Measurements from ENCODE around the gene PIK3R3.

DNA sequence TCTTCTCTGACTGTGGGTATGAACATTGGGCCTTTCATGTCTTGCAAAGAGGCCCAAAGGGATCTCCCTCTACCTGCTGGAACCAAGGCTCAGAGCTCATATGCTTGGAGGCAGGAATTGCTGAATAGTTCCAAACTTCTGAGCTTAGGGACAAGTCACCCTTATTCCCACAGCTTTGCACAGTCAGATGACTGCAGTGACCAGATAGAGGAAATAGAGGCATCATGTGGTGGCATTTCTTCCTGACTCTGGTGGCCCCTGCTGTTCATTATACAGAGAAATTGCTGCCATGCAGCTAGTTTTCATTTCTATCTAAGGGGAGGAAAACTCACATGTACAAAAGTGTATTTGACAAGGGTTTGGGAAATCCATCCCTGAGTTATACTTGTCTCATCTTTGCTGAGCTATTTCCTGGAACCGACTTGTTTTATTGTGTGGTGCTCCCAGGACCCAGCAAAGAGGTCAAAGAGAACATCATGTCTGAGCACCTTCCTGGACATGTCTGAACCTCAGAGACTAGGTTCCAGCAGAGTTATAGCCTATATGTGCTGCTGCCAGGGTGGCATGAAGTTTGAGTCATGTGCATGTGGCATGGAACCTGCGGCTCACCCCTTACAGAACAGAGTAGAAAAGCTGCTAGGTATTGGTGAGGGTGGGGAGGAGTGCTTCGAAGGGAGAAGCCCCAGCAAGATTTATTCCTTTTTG is 131.2 kb downstream of the PIK3R3 start:
- no peak for TF ChIP-seq CTCF (IDR thresholded peaks at IDR 0.05; ENCODE audit: insufficient read depth, low read length, poor library complexity, severe bottlenecking)
- TF ChIP-seq EZH2phosphoT487 (conservative IDR thresholded peaks at IDR 0.05; ENCODE audit: low read length): no peak
